ENCODE results near the gene ZBTB16.

- TF ChIP-seq CTCF (IDR thresholded peaks at IDR 0.05) (no peak), POLR2A (IDR thresholded peaks at IDR 0.05) (no peak)
Measured at GRCh38 chr11:114147375-114148012, 88.0 kb downstream of the ZBTB16 start.

Data from esophagus squamous epithelium (tissue), 4 donors.